Esophagus muscularis mucosa (tissue), 3 donors: ENCODE measurements around the gene TRAPPC2L.

Source experiments
- POLR2A ChIP-seq: fragments of 450-650 bp; IDR thresholded peaks from one replicate; pipeline ENCODE4 v1.6.1; 2017; ENCODE audit warnings: antibody characterized with exemption, moderate library complexity, mild to moderate bottlenecking, low read depth
- POLR2AphosphoS5 ChIP-seq, 2 donors: sonication (generic); formaldehyde crosslinking; IDR thresholded peaks; one replicate each; pipeline ENCODE4 v1.6.1; 2017; ENCODE audit warnings: antibody characterized with exemption in 2 of 2
- TF ChIP-seq, protein P1 (sequence below), 3 experiments: fragments of 200-600 bp in 2 of 3; fragments of 450-650 bp in 1 of 3; sonication (generic) in 2 of 3; IDR thresholded peaks; one replicate each; pipeline ENCODE4 v1.5.1; 2017 to 2019; ENCODE audit warnings: antibody characterized with exemption in 3 of 3, mild to moderate bottlenecking in 2 of 3, moderate library complexity in 1 of 3

DNA sequence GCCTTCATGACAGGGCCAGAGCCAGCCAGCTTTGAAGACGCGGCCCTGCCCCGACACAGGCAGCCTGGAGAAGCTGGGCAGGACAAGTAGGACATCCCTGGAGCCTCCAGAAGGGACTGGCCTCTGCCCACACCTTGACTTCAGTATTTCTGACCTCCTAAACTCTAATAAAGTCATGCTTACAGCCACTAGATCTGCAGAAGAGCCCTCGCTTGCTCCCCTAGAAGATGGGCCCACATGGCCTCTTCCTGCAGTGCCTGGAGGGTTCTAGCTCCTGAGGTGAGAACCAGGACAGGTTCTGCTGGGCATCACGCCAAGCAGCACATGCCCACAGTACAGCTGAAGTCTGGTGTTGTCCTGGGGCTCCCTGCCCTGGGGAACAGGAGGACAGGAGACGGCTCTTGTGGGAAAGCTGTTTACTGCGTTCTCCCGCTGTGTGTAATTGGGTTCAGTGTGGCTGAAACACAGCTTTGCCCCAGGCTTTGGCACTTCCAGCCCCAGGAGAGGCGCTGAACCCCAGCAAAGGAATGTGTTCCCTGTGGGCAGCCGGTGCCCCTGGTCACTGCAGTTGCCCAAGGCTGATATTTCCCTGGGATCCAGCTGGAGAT is 47.8 kb upstream of the TRAPPC2L start:
- TF ChIP-seq, protein P1, sequence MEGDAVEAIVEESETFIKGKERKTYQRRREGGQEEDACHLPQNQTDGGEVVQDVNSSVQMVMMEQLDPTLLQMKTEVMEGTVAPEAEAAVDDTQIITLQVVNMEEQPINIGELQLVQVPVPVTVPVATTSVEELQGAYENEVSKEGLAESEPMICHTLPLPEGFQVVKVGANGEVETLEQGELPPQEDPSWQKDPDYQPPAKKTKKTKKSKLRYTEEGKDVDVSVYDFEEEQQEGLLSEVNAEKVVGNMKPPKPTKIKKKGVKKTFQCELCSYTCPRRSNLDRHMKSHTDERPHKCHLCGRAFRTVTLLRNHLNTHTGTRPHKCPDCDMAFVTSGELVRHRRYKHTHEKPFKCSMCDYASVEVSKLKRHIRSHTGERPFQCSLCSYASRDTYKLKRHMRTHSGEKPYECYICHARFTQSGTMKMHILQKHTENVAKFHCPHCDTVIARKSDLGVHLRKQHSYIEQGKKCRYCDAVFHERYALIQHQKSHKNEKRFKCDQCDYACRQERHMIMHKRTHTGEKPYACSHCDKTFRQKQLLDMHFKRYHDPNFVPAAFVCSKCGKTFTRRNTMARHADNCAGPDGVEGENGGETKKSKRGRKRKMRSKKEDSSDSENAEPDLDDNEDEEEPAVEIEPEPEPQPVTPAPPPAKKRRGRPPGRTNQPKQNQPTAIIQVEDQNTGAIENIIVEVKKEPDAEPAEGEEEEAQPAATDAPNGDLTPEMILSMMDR (IDR thresholded peaks at IDR 0.05), result no peak
- TF ChIP-seq POLR2AphosphoS5 (IDR thresholded peaks at IDR 0.05) (no peak), POLR2A (no peak)
